ENCODE data around the gene TUSC2.

TUSC2 gene

GRCh38 chr3:50275141-50275995, 52.7 kb downstream of the TUSC2 start:
- peaks cover 11% of the 10 kb centered on the region for H3K27me3 ChIP-seq (ENCODE audit: insufficient read depth, low read length, poor library complexity)
- H2BK5ac ChIP-seq (ENCODE audit: low read length), result no peak overlapping the region
- no peak overlapping the region for H2BK120ac ChIP-seq (ENCODE audit: low read depth, low read length)
- peaks cover 3% of the 10 kb centered on the region for H3K4me1 ChIP-seq (ENCODE audit: control insufficient read depth, low read depth, low read length)
- H2AK5ac ChIP-seq (ENCODE audit: low read length), result no peak overlapping the region
- no peak overlapping the region for H2BK15ac ChIP-seq (replicated peaks; ENCODE audit: low read depth)
- H3K23ac ChIP-seq (ENCODE audit: low read length), result no peak overlapping the region
- DNase-seq, result no peak
- no peak overlapping the region for H4K8ac ChIP-seq (ENCODE audit: low read depth, low read length)
- no peak overlapping the region for H3K27ac ChIP-seq (ENCODE audit: low read depth, low read length)
- H4K5ac ChIP-seq (ENCODE audit: low read length), result no peak overlapping the region
- H3K4me2 ChIP-seq (ENCODE audit: low read length), result peak overlapping the region; percentile 0
- H3K79me1 ChIP-seq (ENCODE audit: low read length), result no peaks in the 10 kb centered on the region
- no CpG with 5 or more reads among the region's 65 CpGs for WGBS (ENCODE audit: extremely low coverage, insufficient coverage, low lambda C conversion rate)
- H3K18ac ChIP-seq (ENCODE audit: low read length), result no peak overlapping the region
- peak overlapping the region; percentile 9 for H3K9ac ChIP-seq (ENCODE audit: low read length)
- no peaks in the 10 kb centered on the region for H3K79me2 ChIP-seq (ENCODE audit: control insufficient read depth, insufficient read depth, low read length)
- no peak overlapping the region for H3K4ac ChIP-seq (ENCODE audit: low read depth, low read length)
- peak overlapping the region; percentile 45 for H3K56ac ChIP-seq (ENCODE audit: low read length)
- H3K36me3 ChIP-seq (ENCODE audit: control insufficient read depth, insufficient read depth, low read length), result no peaks in the 10 kb centered on the region
- no peak overlapping the region for H3K4me3 ChIP-seq (ENCODE audit: low read length)
